ENCODE data around the gene CD4.
A peak's percentile ranks its signal among the peaks of the same experiment; 100 is the strongest.

The CD4 gene

DNA sequence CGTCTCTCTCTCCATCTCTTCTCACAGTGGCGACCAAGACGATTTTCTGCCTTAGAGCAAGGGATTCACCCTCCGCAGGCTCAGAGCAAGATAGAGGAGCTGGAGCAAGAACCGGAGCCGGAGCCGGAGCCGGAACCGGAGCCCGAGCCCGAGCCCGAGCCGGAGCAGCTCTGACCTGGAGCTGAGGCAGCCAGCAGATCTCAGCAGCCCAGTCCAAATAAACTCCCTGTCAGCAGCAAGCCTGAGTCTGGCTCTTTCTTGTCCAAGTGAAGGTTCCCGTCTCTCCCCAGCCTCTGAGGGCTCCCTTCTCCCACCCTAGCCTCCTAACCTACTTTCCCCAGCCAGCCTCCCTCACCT lies 11.1 kb upstream of the CD4 start:
- no peak for DNase-seq (ENCODE audit: low read depth in 3 of 3)

DNA sequence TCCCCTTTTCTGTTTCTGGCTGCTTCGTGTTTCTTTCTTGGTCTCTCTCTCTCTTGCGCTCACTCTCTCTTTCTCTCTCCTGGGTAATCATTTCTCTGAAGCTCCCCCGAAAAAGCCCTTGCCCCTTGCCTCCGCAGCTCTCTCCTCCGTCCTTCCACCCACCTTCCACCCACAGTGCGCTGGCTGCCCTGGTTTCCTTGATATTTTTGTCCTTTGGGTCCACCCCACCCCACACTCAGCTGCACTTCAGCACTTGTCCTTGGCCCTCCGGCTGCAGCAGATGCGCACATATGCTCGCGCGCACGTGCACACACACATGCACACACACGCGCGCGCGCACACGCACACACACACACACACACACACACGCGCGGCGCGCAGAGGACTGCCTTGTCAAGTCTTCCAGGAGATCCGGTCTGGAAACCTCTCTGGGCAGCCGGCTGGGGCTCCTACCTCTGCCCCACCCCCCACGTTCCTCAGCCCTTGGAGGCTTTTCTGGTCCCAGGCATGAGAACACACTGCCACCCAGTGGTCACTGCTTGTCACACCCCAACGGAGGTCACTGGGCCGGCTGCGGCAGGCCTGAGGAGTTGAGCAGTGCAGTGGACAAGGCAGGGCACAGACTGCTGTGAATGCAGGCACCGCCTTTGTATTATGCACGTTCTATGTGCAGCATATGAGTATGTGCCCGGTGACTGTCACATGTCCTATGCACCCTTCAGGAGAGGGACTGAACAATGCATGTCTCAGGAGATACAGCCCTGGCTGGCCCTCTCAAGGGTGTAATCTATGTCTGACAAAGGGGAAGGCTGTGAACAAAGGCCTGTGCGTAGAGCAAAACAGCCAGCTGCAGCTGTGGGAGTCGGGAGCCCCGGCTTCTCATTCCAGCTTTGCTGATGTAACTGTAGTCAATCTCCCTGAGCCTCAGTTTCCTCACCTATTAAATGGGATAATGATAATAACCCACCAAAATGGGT lies 10.5 kb upstream of the CD4 start:
- peak; percentile 76 to 94 (median 80) for DNase-seq (ENCODE audit: low read depth in 3 of 3)

DNA sequence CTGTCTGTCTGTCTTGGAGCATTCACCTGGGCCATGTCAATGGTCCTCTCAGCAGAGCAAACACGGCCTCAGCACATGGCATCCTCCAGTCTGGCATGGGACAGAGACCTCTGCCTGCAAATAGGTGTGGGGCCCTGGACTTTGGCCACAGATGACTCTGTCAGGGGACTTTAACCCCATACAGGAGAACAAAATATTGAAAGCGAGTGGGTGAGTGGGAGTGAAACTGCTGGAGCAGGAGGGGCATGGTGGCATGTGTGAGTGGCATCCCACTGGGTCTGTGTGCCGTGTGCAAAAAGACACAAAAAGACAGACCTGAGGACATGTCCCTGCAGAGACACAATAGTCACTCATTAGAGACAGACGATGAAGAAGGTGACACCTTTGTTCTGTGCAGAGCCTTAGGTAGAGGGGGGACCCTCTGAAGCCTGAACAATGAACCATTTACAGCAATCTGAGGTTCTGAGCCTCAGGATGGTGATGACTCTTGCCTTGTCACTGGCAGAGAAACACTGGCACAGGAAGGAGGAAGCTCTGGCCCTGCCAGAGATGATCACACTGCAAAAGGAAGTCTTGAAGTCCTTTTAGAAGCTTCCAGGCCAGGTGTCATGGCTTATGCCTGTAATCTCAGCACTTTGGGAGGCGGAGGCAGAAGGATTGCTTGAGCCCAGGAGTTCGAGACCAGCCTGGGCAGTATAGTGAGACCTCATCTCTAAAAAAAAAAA lies 9.5 kb upstream of the CD4 start:
- DNase-seq (ENCODE audit: low read depth in 3 of 3): no peak

DNA sequence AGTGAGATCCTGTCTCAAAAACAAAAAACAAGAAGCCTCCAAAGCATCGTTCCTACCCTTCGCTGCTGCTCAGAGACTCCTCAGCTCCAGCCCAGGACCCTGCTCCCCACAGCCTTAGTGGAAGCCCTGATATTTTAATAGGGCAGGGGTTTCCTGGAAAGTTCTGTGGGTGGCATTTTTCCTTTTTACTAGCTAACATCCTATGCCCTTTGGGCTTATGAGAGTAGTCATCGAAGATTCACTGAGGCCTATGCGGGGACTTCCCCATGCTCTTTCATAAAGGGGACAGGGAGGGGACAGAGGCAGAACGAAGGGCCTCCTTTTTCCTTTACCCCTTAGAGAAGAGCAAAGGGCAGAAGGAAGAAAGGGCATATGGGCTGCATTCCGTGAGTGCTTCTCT lies 8.8 kb upstream of the CD4 start:
- no peak for DNase-seq (ENCODE audit: low read depth in 3 of 3)

DNA sequence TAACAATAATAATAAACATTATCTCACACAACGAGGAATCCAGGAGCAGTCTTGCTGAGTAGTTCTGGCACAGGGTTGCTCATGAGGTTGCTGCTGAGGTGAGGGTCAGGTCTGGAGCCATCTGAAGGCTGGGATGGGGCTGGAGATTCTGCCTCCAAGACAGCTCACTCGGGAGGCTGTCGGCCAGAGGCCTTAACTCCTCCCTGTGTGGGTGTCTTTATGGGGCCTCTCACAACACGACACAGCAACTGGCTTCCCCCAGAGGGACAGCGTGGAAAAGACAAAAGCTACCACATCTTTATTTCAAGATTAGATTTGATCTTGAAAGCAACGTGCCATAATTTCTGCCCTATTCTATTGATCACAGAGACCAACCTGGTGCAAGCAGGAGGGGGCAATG lies 7.2 kb upstream of the CD4 start:
- no peak for DNase-seq (ENCODE audit: low read depth in 3 of 3)

DNA sequence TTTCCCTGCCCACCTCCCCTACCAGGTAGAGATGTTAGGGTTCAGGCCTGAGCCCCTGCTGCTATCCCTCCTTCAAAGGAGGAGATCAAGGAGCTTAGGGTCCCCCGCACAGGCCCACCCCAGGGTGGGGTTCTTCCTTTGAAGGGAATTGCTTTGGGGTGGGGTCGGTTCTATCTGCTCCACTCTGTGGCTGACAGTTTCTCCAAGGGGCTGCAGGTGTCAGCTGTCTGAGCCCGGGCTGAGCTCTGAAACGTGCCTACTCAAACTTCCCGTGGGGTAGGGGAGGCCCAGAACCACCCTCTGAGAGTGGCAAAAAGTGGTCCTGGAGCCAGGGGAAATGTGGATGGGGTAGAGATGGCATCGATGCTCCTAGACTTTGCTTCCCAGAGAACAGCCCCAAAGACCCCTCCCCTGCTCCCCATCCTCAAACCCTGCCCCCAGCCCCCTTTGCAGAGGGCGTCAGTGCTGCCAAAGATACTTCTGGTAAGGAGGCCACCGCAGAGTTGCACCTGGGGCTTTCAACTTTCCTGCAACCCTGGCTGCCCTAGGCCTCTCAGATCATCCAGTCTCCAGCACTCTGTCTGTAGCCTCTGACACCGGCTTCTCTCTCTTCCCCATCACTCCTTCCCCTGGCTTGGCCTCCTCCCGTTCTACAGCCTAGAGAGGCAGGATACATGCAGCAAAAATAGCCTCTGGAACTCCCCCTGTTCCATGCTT lies 6.3 kb upstream of the CD4 start:
- no peak for DNase-seq (ENCODE audit: low read depth in 3 of 3)

DNA sequence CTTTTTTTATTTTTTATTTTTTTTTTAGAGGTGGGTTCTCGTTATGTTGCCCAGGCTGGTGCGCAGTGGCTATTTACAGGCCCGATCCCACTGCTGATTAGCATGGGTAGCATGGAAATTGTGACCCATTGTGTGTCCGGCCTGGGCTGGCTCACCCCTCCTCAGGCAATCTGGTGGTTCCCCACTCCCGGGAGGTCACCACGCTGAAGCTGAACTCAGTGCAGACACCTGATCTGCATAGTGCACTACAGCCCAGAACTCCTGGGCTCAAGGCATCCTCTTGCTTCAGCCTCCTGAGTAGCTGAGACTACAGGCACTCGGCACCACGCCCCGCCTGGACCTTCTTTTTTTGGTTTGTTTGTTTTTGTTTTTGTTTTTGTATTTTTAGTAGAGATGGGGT lies 5.5 kb upstream of the CD4 start:
- no peak for DNase-seq (ENCODE audit: low read depth in 3 of 3)

DNA sequence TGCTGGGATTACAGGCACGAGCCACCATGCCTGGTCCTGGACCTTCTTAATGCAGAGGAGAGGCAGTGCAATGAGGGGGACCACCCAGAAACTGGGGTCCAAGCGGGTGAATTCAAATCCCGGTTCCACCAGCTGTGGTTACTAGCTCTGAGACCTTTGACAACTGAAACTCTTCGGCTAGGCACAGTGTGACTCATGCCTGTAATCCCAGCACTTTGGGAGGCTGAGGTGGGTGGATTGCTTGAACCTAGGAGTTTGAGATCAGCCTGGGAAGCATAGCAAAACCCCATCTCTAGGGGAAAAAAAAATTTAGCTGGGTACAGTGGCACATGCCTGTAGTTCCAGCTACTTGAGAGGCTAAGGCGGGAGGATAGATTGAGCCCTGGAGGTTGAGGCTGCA lies 5.0 kb upstream of the CD4 start:
- DNase-seq (ENCODE audit: low read depth in 3 of 3): no peak

DNA sequence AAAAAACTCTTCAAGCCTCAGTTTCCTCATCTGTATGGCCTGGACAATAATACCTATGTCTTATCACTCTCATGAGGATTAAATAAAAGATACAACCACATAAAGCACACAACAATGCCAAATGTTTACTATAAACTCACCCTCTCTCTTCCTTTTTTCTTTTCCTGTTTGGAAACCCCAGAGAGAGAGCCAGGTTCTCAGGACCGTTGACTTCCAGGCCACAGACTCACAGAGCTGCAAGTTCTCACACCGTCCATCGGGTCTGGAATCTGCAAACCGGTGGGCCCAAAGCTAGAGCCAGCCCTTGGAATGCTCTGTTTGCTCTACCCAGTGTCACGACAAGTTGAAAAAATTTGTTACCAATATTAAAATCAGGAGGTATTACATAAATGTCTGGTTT lies 4.6 kb upstream of the CD4 start:
- DNase-seq (ENCODE audit: low read depth in 3 of 3): no peak

GRCh38 chr12:6786416-6787094 lies 2.8 kb upstream of the CD4 start:
- no peak for DNase-seq (ENCODE audit: low read depth in 3 of 3)

GRCh38 chr12:6787309-6787708 lies 2.0 kb upstream of the CD4 start:
- DNase-seq (ENCODE audit: low read depth in 3 of 3): no peak

GRCh38 chr12:6790496-6791150 lies 1.3 kb downstream of the CD4 start:
- DNase-seq (ENCODE audit: low read depth in 3 of 3): no peak

DNA sequence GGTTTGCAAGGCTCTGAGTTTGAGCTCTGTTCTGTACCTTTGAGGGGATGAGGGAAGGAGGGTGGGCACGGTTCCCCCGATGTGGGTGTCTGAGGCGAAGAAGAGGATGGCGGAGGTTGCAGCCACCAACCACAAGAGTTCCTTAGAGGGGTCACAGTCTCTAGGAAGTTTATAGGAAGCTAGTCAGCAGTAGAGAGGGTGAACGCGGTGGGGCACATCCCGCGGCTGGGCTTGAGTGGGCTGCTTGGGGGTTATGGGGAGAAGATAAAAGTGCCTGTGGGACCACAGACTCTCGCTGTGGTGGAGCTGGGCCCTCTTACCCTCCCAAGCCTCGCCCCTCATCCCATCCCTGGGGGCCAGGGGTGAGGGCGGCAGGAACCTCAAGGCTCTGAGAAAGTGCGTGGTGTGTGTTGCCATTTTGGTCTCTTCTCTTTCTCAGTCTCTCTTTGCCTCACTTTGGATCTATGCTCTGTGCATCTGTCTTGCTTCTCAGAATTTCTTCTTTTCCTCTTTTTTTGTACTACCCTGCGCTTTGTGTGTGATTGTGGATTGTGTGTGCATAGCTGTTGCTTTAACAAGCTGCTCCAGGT lies 2.7 kb downstream of the CD4 start:
- no peak for DNase-seq (ENCODE audit: low read depth in 3 of 3)

DNA sequence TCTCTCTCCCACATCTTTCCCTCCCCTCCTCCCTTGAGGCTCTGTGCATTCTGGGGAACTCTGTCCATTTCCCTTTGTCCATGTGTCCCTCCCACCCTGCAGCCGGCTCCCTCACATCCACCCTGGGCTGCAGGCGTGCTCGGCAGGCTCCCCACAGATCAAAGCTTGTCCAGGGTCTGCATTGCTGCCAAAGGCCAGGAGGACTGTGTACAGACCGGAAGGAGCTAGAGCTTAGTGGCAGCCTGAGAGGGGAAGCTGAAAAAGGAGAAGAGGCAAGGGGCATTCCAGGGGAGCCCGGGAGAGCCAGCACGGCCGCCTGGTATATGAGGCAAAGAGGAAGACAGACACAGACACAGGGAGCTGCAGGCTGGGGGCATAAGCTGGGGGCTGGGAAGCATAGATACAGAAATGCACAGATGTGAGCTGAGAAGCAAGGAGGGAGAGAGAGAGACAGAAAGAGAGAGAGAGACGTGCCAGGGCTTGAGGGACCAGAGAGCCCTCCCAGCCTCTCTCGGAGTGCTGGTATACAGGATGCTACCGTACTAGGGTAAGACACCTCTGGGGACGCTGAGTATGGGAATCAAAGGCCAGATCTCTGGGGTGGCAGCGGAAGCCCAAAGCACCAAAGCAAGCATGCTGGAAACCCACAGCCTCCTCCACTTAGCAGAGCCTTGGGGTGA lies 3.3 kb downstream of the CD4 start:
- DNase-seq (ENCODE audit: low read depth in 3 of 3): no peak

- DNase-seq (ENCODE audit: low read depth in 3 of 3): no peak
Measured at GRCh38 chr12:6795088-6795487, 5.8 kb downstream of the CD4 start.

GRCh38 chr12:6796576-6796975 lies 7.2 kb downstream of the CD4 start:
- no peak for DNase-seq (ENCODE audit: low read depth in 3 of 3)

GRCh38 chr12:6799147-6799546 lies 9.8 kb downstream of the CD4 start:
- no peak for DNase-seq (ENCODE audit: low read depth in 3 of 3)

DNA sequence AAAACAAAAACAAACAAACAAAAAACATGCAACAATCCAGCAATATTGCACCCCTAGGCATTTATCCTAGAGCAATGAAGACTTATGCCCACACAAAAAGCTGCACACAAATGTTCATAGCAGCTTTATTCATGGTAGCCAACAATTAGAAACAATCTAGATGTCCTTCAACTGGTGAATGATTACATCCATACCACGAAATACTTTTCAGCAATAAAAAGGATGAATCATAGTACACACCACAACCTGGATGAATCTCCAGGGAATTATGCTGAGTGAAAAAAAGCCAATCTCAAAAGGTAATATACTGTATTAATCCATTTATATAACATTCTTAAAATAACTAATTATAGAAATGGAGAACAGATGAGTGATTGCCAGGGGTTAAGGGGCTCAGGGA lies 17.8 kb downstream of the CD4 start:
- DNase-seq (ENCODE audit: low read depth in 3 of 3): no peak

DNA sequence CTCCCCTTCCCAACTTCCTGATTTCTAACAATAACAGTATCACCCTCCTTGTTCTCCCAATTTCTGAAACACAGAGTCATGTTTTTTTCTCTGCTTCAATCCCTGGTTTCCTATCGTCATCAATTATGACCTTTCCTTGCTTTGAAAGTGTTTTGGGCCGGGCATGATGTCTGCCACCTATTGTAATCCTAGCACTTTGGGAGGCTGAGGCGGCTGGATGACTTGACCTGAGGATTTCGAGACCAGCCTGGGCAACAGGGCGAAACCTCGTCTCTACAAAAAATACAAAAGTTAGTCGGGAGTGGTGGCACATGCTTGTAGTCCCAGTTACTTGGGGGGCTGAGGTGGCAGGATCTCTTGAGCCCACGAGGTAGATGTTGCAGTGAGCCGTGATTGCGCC lies 19.7 kb downstream of the CD4 start:
- no peak for DNase-seq (ENCODE audit: low read depth in 3 of 3)

DNA sequence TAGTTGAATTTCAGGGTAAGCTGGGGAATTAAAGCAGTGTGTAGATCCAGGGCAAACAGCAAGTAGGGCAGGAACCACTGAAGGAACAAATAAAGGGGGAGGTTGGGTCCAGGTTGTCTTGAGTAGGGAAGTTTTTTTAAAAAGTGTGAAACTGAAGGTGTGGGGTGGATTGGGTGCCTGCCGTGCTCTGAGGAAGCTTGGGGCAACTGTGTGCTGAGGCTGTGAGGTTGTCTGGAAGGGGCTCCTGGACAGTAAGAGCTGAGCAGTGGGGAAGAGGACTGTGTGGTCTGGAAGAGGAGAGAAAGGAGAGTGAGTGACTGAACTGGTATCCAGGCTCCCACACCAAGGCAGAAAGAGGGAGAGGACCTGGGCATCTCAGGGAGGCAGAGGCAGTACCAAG lies 21.4 kb downstream of the CD4 start:
- no peak for DNase-seq (ENCODE audit: low read depth in 3 of 3)

- no peak for DNase-seq (ENCODE audit: low read depth in 3 of 3)
Measured at GRCh38 chr12:6813363-6813762, 24.0 kb downstream of the CD4 start.

Data from stimulated activated CD4-positive, alpha-beta T cell treated with anti-CD3 and anti-CD28 coated beads, TNF-alpha, amount 100 ng/mL, for 48 hours (primary cell).